ENCODE measurements around the gene DPF3. TPM values are rescaled to one million over a fixed set of nuclear protein-coding genes. Genes with fewer than 3 reads are reported as not detected.

DPF3 gene
- total and polyA plus RNA-seq, 2 donors (not counting 1 experiment from before 2014, with no cell fraction given), result 3.4 to 10.2 TPM

GRCh38 chr14:72864712-72865365, 29.1 kb downstream of the DPF3 start:
- POLR2A ChIA-PET, result no interaction called here
- H4K20me1 ChIP-seq (ENCODE audit: control insufficient read depth, insufficient read depth, low read length, poor library complexity, severe bottlenecking), result peaks cover 28% of the 10 kb centered on the region
- H3K4me2 ChIP-seq (replicated peaks; ENCODE audit: low read depth, low read length, poor library complexity, severe bottlenecking), result no peak overlapping the region
- peaks cover 84% of the 10 kb centered on the region for H3K79me2 ChIP-seq (ENCODE audit: control insufficient read depth, insufficient read depth, low read length)
- intact Hi-C loops (cut with micrococcal nuclease), result no loop called here
- no peaks in the 10 kb centered on the region for H3K27me3 Mint-ChIP-seq
- 95% methylated on average over 6 of the region's 6 CpGs for WGBS (ENCODE audit: insufficient coverage)
- TF ChIP-seq CTCF (IDR thresholded peaks at IDR 0.05) (no peak), EZH2 (IDR thresholded peaks at IDR 0.05; ENCODE audit: borderline replicate concordance, insufficient read depth, low read depth, low read length, poor library complexity, severe bottlenecking) (no peak)
- no peak for ATAC-seq (ENCODE audit: low read depth)
- H3K9me3 ChIP-seq (ENCODE audit: control extremely low read depth in 1 of 3, control insufficient read depth in 2 of 3, insufficient read depth in 1 of 3, low read length in 2 of 3), result no peaks in the 10 kb centered on the region
- no peak overlapping the region for H3K27ac Mint-ChIP-seq
- peaks cover 0 to 4% of the 10 kb centered on the region in 2 experiments for H3K36me3 ChIP-seq (replicated peaks in 1 of 2; ENCODE audit: control extremely low read depth in 1 of 2, control insufficient read depth in 1 of 2, extremely low read depth in 1 of 2, insufficient read depth in 2 of 2, low read length in 1 of 2)
- no peak overlapping the region for H3K9ac ChIP-seq (ENCODE audit: low read length)
- no peak overlapping the region for H3K4me3 ChIP-seq (ENCODE audit: control extremely low read depth in 1 of 5, extremely low read depth in 1 of 5, insufficient read depth in 1 of 5, low read depth in 2 of 5, low read length in 4 of 5)
- H3K27me3 ChIP-seq (replicated peaks in 1 of 4; ENCODE audit: control extremely low read depth in 1 of 4, control insufficient read depth in 3 of 4, insufficient read depth in 4 of 4, low read length in 3 of 4), result no peaks in the 10 kb centered on the region
- H3K4me1 ChIP-seq (ENCODE audit: control insufficient read depth in 2 of 2, insufficient read depth in 2 of 2, low read length in 2 of 2), result peaks cover 16 to 19% of the 10 kb centered on the region in 2 donors
- peaks cover 2% of the 10 kb centered on the region for H3K9me3 Mint-ChIP-seq (ENCODE audit: insufficient read depth)
- H2AFZ ChIP-seq (ENCODE audit: insufficient read depth, low read depth, low read length, poor library complexity, severe bottlenecking), result no peak overlapping the region
- H3K4me1 Mint-ChIP-seq, result peaks cover 45% of the 10 kb centered on the region
- no peak for DNase-seq
- no peak overlapping the region for H3K4me3 Mint-ChIP-seq
- CTCF ChIA-PET, result interaction anchor here (0.6 to 1.2 kb wide), 2 partner anchors 38 to 117 kb away, joined by 3 read pairs; no protein-coding TSS in a partner anchor
- no peak overlapping the region for H3K27ac ChIP-seq (ENCODE audit: low read length in 2 of 2)

All from B cell (primary cell).